AG09319 (cell line): ENCODE measurements around the gene PI3.
A peak's percentile ranks its signal among the peaks of the same experiment; 100 is the strongest.
"Not testable (repeated sequence)": the region's sequence is repeated elsewhere in the genome, so short reads cannot be mapped to it uniquely, and the experiment has no call there.

ENCODE experiments used
- DNase-seq: peaks from one replicate; pipeline ENCODE4 v3.0.0-alpha.2; 2010; ENCODE audit warnings: low read depth; ENCODE audit errors: extremely low read depth
- CTCF ChIP-seq: IDR thresholded peaks from 2 replicates; pipeline ENCODE4 v1.5.1; 2011; ENCODE audit warnings: low read depth, mild to moderate bottlenecking, inconsistent platforms, low read length, moderate library complexity

Gene PI3

GRCh38 chr20:45152405-45152804 is 22.3 kb upstream of the PI3 start:
- no peak for TF ChIP-seq CTCF
- no peak for DNase-seq

GRCh38 chr20:45153147-45153546 is 21.6 kb upstream of the PI3 start:
- no peak for DNase-seq
- TF ChIP-seq CTCF, result no peak

GRCh38 chr20:45153752-45154151 is 20.9 kb upstream of the PI3 start:
- no peak for TF ChIP-seq CTCF
- DNase-seq, result no peak

GRCh38 chr20:45154183-45154582 is 20.5 kb upstream of the PI3 start:
- no peak for DNase-seq
- TF ChIP-seq CTCF, result peak; percentile 10

GRCh38 chr20:45154794-45155193 is 19.9 kb upstream of the PI3 start:
- not testable (repeated sequence) for DNase-seq

GRCh38 chr20:45156713-45157112 is 18.0 kb upstream of the PI3 start:
- DNase-seq, result no peak
- TF ChIP-seq CTCF, result no peak

GRCh38 chr20:45157962-45158361 is 16.7 kb upstream of the PI3 start:
- DNase-seq, result no peak

More at GRCh38 chr20:45157962-45158361, 16.7 kb upstream of the PI3 start:
- TF ChIP-seq CTCF, result no peak
